C4-2B (cell line): ENCODE data around the gene MTX3.

ENCODE experiments used
- H3K27ac ChIP-seq: fragments of 450-650 bp; 2 replicates; pipeline ENCODE4 v1.5.1; 2017
- ZFX ChIP-seq: fragments of 450-650 bp; IDR thresholded peaks from 2 replicates; pipeline ENCODE4 v1.6.1; 2017
- TF ChIP-seq, protein P1 (sequence below): fragments of 450-650 bp; conservative IDR thresholded peaks from 2 replicates; pipeline ENCODE4 v1.5.1; 2017; ENCODE audit warnings: mild to moderate bottlenecking

MTX3 gene

DNA sequence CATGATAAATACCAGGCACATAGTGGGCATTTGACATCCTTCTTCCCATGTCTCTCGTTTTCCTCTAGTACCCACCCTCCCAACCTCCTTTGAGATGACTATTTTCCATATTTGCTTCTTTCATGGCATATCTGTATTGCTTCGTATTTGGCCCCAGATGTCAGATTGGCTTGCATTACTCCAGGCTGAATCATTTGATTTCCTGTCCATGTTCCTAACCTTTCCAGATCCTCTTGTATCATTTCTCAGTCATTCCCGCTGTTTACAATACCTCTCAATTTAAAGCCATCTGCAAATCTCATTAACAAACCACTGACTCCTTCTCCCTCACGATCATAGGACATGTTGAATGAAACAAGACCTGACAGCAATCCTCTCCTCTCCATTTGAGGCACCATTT lies 19.9 kb downstream of the MTX3 start:
- H3K27ac ChIP-seq: no peak overlapping the region

DNA sequence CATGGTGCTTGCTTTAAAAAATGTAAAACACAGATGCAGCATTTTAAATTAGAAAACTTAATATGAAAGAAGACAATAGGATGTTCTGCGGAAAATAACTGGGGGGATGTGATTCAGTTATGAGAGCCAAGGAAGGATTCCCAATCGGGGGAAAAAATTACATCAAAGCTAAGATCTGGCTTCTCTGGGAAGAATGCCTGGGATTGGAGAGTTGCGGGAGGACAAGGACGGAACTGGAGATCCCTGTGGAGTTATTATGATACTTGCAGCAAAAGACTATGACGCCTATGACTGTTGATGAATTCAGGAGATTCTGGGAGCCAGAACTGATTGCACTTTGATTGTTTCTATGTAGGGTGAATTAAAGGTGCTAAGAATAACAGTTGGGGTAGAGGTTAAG lies 24.6 kb downstream of the MTX3 start:
- no peak for TF ChIP-seq ZFX
- TF ChIP-seq, protein P1, sequence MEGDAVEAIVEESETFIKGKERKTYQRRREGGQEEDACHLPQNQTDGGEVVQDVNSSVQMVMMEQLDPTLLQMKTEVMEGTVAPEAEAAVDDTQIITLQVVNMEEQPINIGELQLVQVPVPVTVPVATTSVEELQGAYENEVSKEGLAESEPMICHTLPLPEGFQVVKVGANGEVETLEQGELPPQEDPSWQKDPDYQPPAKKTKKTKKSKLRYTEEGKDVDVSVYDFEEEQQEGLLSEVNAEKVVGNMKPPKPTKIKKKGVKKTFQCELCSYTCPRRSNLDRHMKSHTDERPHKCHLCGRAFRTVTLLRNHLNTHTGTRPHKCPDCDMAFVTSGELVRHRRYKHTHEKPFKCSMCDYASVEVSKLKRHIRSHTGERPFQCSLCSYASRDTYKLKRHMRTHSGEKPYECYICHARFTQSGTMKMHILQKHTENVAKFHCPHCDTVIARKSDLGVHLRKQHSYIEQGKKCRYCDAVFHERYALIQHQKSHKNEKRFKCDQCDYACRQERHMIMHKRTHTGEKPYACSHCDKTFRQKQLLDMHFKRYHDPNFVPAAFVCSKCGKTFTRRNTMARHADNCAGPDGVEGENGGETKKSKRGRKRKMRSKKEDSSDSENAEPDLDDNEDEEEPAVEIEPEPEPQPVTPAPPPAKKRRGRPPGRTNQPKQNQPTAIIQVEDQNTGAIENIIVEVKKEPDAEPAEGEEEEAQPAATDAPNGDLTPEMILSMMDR: no peak
- H3K27ac ChIP-seq: no peak overlapping the region

More for the DNA sequence above, 19.9 kb downstream of the MTX3 start:
- TF ChIP-seq ZFX: no peak
- TF ChIP-seq, protein P1: no peak

DNA sequence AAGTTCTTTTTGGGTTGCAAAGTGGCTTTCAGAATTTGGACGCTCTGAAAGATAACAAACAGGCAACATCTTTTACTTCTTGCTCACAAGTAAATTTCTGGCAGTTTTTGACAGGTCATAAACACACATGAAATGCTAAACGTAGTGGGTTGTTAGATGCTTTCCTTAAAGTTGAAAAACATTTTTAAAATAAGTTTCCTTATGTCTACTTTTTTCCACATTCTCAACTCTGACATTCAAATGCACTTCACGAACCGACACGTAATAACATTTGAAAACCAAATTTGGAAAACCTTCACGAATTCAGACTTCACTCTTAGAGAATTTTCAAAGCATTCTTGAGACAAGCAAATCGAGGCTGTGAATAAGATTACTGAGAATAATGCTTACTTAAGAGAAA lies 26.9 kb downstream of the MTX3 start:
- TF ChIP-seq, protein P1: no peak
- no peak for TF ChIP-seq ZFX
- no peak overlapping the region for H3K27ac ChIP-seq

DNA sequence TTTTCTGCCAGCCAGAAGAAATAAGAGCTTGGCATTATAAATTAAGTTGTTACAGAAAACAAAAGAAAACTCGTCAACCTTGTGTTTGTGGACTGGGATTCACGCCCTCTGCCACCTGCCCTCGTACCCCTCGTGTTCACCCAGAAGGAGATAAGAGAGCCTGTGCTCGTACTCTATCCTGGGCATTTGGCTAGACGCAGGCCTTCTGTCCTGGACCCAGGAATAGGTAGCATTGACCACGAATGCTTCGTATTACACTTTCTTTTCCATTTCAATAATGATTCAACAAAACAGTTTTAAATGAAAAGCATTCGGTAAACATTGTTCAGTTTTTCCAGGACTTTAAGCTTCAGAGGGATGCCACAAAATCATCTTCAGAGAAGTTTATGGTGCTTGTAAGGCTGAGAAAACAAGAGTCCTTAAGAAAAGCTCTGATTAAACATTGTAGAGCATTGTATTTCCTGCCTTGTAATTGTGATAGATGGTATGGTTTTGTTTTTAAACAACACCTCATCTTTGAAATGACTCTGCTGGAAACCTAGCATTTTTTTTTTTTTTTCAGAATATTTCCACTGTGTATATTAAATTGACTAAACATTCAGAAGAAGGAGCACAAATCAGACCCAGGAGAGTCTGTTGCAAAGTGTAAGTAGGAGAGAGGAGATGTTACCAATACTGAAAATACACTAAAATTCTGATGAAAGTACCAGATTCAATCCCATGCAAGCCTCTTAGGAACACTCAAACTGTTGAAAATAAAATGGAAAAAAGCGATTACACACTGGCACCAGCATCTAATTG lies 27.6 kb downstream of the MTX3 start:
- no peak overlapping the region for H3K27ac ChIP-seq
- TF ChIP-seq, protein P1: no peak
- TF ChIP-seq ZFX: no peak

DNA sequence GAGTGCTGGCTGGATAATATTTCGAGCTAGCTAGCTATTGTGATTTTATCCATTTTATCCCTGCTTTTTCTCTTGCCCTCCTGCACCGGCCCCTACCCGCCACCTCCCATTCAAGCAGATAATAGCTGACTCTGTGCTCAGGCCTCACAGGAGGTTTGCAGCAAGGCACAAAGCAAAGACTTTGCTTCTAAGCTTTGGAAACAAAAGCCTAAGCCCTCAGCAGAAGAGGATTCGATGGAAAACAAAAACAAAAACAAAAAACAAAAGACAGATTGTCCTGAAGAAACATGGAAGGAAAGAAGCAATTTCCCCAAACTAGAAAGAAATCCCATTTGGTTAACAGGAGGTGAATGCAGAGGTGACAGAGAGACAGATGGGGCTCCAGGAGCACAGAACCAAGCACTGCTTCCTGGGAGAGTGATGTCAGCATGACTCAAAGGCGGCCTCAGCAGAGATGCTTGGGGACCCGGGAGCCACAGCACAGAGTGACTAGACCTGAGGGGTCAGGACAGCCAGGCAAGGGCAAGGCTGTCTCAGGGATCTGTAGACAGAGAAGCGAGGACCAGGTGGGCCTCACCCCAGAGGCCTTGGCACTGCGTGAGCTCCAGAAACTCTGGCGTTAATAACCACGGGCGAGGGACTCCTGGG lies 28.4 kb downstream of the MTX3 start:
- no peak overlapping the region for H3K27ac ChIP-seq
- no peak for TF ChIP-seq ZFX
- TF ChIP-seq, protein P1: no peak

DNA sequence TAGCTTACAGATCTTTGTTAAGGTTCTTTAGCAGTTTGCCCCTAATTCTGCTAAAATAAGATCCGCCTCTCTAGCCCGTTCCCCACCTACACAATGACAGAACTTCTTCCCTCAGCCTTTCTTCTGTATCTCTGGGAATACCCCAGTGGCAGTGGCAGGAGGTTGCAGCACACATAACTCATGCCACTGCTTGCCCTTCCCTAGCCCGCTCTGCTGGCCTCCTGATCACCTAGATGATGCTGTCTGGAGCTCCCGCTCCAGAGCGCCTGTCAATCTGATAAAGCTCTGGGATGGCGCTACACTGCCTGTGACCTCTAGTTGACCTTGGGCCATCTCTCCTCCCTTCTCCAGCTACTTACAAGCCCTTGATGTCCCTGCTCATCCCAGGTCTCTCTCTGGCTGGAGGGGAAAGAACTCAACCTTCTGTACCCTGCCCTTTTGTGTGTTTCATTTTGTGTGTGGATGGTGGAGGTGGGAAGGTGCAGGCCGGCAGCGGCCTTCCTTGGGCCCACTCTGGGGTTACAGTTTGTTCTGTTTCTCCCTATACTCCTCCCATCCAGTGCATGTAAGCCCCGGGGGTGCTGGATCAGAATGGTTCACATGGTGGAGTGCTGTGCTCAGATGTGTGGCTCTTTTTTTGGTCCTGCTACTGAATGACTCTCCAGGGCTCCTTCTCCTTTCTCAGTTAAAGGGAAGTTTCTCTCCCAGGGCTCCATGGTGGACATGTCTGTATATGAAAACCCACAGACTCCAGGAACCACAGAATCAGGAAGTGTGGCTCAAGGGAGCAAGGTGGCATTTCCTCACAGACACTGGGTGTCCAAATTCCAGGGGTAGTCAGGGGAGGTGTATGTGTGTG lies 29.1 kb downstream of the MTX3 start:
- no peak overlapping the region for H3K27ac ChIP-seq
- TF ChIP-seq, protein P1: no peak

DNA sequence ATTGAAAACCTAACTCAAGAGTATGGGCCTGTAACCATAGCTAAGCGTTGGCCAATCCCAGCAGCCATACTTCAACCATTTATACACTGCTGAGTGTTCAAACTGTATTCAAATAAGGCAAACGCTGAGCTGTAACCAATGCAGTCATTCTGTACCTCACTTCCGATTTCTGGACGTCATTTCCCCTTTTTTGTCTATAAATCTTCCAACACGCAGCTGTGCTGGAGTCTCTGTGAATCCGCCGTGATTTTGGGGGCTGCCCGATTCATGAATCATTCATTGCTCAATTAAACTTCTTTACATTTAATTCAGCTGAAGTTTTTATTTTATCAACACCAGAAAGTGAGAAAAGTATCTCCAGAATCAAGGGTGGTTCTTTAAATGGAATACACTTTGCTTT lies 31.7 kb downstream of the MTX3 start:
- H3K27ac ChIP-seq: no peak overlapping the region
- TF ChIP-seq, protein P1: no peak
- no peak for TF ChIP-seq ZFX
